SU-DHL-6 (cell line): ENCODE measurements around the gene RPS6KA1.

Source experiments
- EZH2phosphoT487 ChIP-seq: fragments of 200-600 bp; sonication (generic), shearing (Covaris generic); conservative IDR thresholded peaks from 2 replicates; pipeline ENCODE4 v1.6.1; 2018; ENCODE audit warnings: mild to moderate bottlenecking, antibody characterized with exemption, low read length, moderate library complexity, mixed read lengths
- TF ChIP-seq, protein P1 (sequence below): fragments of 200-600 bp; sonication (generic); IDR thresholded peaks from one replicate; pipeline ENCODE4 v1.5.1; 2017; ENCODE audit warnings: antibody characterized with exemption, mild to moderate bottlenecking, low read length, moderate library complexity; ENCODE audit not compliant: insufficient read depth, poor library complexity, severe bottlenecking

DNA sequence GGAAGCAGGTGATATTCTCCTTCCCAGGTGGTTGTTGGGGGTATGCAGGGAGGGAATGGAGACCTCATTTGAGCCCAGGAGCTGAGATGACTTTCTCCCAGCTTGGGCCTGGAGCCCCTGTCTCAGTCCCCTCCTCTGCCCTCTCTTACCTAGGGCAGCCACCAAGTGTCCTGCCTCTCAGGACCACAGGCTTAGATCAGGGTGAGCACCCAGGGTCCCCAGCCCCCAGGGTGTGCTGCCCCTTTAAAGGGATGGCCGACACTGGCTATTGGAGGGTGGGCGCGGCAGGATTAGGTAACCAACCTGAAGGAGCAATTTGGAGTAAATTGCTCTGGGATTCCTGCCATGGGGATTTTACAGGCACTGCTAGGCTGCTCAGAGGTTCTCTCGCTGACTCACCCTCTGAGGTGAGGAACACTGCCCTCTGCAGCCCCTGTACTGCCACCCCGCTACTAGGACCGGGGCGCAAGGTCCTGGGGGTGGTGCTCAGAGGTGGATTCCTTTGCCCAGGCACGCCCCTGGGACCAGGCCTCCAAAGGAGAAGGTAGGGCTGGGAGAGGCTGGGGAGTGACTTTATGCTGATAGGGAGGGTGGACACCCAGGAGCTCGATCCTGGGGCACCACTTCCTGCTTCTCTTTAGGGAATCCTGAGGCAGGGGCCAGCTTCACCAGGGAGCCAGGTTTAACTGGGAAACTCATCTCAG lies 1.5 kb downstream of the RPS6KA1 start:
- TF ChIP-seq, protein P1, sequence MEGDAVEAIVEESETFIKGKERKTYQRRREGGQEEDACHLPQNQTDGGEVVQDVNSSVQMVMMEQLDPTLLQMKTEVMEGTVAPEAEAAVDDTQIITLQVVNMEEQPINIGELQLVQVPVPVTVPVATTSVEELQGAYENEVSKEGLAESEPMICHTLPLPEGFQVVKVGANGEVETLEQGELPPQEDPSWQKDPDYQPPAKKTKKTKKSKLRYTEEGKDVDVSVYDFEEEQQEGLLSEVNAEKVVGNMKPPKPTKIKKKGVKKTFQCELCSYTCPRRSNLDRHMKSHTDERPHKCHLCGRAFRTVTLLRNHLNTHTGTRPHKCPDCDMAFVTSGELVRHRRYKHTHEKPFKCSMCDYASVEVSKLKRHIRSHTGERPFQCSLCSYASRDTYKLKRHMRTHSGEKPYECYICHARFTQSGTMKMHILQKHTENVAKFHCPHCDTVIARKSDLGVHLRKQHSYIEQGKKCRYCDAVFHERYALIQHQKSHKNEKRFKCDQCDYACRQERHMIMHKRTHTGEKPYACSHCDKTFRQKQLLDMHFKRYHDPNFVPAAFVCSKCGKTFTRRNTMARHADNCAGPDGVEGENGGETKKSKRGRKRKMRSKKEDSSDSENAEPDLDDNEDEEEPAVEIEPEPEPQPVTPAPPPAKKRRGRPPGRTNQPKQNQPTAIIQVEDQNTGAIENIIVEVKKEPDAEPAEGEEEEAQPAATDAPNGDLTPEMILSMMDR = no peak
- TF ChIP-seq EZH2phosphoT487 = no peak
